Left ventricle myocardium inferior (tissue), 1 donor: ENCODE measurements around the gene POU2F3. TPM values are rescaled to one million over a fixed set of nuclear protein-coding genes. Genes with fewer than 3 reads are reported as not detected.

Experiments
- DNase-seq: peaks from one replicate; pipeline ENCODE4 v3.0.0-alpha.2; 2020
- H3K27ac ChIP-seq: fragments of 200-600 bp; replicated peaks from 2 replicates; pipeline ENCODE4 v1.8.0; 2021
- H3K27me3 ChIP-seq: fragments of 200-600 bp; 2 replicates; pipeline ENCODE4 v1.8.0; 2021; ENCODE audit warnings: low read depth
- H3K36me3 ChIP-seq: fragments of 200-600 bp; 2 replicates; pipeline ENCODE4 v1.8.0; 2021
- H3K4me1 ChIP-seq: fragments of 200-600 bp; 2 replicates; pipeline ENCODE4 v1.8.0; 2021
- H3K4me3 ChIP-seq: fragments of 200-600 bp; 2 replicates; pipeline ENCODE4 v1.8.0; 2021; ENCODE audit warnings: mild to moderate bottlenecking, moderate library complexity
- H3K9me3 ChIP-seq: fragments of 200-600 bp; replicated peaks from 2 replicates; pipeline ENCODE4 v1.8.0; 2021
- CTCF ChIP-seq: fragments of 200-600 bp; IDR thresholded peaks from 2 replicates; pipeline ENCODE4 v1.8.0; 2021; ENCODE audit warnings: antibody characterized with exemption, mild to moderate bottlenecking, borderline replicate concordance
- intact Hi-C: fragments of 100-400 bp; cut with micrococcal nuclease; formaldehyde crosslinking; loops from one replicate; pipeline ENCODE4 v1.11.0; 2022
- total RNA-seq: library from RNA; stranded (reverse); fragmentation: NEBNext Ultra II Directional; extraction: Animal tissue kit (Norgen Biotek cat#: 25700); gene quantifications from one replicate; pipeline ENCODE4 v1.2.1, GENCODE V29; 2021
- donor health status: DM: no; HTN: yes; CAD: no; lungs with severe emphysema.

POU2F3 gene
- total RNA-seq, 1 donor from 2014 or later: not detected

- H3K27ac ChIP-seq: peak overlapping the region; percentile 88
These were observed 23.4 kb upstream of the POU2F3 start for GRCh38 chr11:120216426-120217102.

GRCh38 chr11:120217526-120217925 is 22.4 kb upstream of the POU2F3 start:
- Histone ChIP-seq H3K27me3 (no peaks in the 10 kb centered on the region), H3K36me3 (peaks cover 4% of the 10 kb centered on the region), H3K4me1 (peaks cover 88% of the 10 kb centered on the region), H3K9me3 (no peaks in the 10 kb centered on the region), H3K4me3 (peak overlapping the region; percentile 29), H3K27ac (peak overlapping the region; percentile 88)
- DNase-seq: no peak
- TF ChIP-seq CTCF: no peak
- intact Hi-C loops: no loop called here

More at GRCh38 chr11:120216426-120217102, 23.4 kb upstream of the POU2F3 start:
- DNase-seq: peak; percentile 15
- TF ChIP-seq CTCF: no peak
- H3K27me3 ChIP-seq: peaks cover 1% of the 10 kb centered on the region
- H3K9me3 ChIP-seq: no peaks in the 10 kb centered on the region
- H3K4me3 ChIP-seq: peak overlapping the region; percentile 78
- peaks cover under 1% of the 10 kb centered on the region for H3K36me3 ChIP-seq
- peaks cover 88% of the 10 kb centered on the region for H3K4me1 ChIP-seq
- intact Hi-C loops: no loop called here

GRCh38 chr11:120217941-120218694 is 21.8 kb upstream of the POU2F3 start:
- peak overlapping the region; percentile 88 for H3K27ac ChIP-seq
- no peak for DNase-seq
- no peaks in the 10 kb centered on the region for H3K9me3 ChIP-seq
- no peaks in the 10 kb centered on the region for H3K27me3 ChIP-seq
- H3K4me1 ChIP-seq: peaks cover 94% of the 10 kb centered on the region
- peak overlapping the region; percentile 29 for H3K4me3 ChIP-seq
- intact Hi-C loops: no loop called here
- H3K36me3 ChIP-seq: peaks cover 4% of the 10 kb centered on the region
- TF ChIP-seq CTCF: no peak

GRCh38 chr11:120218695-120219033 is 21.3 kb upstream of the POU2F3 start:
- peaks cover 95% of the 10 kb centered on the region for H3K4me1 ChIP-seq
- peak overlapping the region; percentile 29 for H3K4me3 ChIP-seq
- no peaks in the 10 kb centered on the region for H3K9me3 ChIP-seq
- H3K36me3 ChIP-seq: peaks cover 4% of the 10 kb centered on the region
- intact Hi-C loops: no loop called here
- no peak for DNase-seq
- no peaks in the 10 kb centered on the region for H3K27me3 ChIP-seq
- TF ChIP-seq CTCF: no peak
- peak overlapping the region; percentile 88 for H3K27ac ChIP-seq

GRCh38 chr11:120219232-120219937 is 20.6 kb upstream of the POU2F3 start:
- Histone ChIP-seq H3K27me3 (no peaks in the 10 kb centered on the region), H3K27ac (peak overlapping the region; percentile 88), H3K4me1 (peaks cover 98% of the 10 kb centered on the region), H3K4me3 (peak overlapping the region; percentile 29), H3K9me3 (no peaks in the 10 kb centered on the region), H3K36me3 (peaks cover 4% of the 10 kb centered on the region)
- peak; percentile 52 for DNase-seq
- intact Hi-C loops: no loop called here
- TF ChIP-seq CTCF: no peak
